ENCODE measurements around the gene PRKACA.

DNA sequence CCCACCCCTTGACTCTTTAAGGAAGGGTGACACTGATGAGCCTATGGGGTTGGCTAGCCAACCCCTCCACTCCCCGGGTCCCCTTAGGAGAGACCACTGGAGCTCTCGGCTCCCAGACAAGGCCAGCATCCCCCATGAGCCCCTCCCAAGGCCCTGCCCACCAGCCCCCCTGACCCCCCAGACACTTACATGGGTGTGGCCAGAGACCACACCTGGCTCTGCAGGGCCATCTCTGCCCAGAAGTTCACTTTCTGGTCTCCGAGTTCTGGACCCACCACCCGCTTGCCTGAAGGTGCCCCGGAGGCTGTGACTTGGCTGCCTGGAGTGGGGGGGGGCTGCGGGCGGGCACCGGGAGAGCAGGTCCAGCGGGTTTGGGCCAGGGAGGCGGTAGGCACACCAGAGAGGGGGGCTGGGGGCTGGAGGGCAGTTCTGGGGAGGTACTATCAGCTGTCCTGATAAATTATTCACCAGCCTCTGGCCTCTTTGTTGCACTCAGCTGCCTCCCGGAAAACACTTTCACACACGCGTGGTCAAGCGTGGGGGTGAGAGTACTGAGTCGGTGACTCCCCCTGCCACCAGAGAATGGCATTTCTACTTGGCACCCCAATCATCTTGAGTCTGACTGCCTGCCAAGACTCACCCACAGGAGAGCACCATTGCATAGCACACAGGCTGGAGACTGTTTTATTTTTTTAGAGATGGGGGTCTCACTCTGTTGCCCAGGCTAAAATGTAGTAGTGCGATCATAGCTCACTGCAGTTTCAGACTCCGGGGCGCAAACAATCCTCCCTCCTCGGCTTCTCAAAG, 55.6 kb downstream of the PRKACA start, which contains the start of gene PALM3:
- TF ChIP-seq, protein P1, sequence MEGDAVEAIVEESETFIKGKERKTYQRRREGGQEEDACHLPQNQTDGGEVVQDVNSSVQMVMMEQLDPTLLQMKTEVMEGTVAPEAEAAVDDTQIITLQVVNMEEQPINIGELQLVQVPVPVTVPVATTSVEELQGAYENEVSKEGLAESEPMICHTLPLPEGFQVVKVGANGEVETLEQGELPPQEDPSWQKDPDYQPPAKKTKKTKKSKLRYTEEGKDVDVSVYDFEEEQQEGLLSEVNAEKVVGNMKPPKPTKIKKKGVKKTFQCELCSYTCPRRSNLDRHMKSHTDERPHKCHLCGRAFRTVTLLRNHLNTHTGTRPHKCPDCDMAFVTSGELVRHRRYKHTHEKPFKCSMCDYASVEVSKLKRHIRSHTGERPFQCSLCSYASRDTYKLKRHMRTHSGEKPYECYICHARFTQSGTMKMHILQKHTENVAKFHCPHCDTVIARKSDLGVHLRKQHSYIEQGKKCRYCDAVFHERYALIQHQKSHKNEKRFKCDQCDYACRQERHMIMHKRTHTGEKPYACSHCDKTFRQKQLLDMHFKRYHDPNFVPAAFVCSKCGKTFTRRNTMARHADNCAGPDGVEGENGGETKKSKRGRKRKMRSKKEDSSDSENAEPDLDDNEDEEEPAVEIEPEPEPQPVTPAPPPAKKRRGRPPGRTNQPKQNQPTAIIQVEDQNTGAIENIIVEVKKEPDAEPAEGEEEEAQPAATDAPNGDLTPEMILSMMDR (IDR thresholded peaks at IDR 0.05) = no peak
- TF ChIP-seq POLR2AphosphoS5 (IDR thresholded peaks at IDR 0.05) (no peak), POLR2A (IDR thresholded peaks at IDR 0.05) (no peak)
